ENCODE results near the gene NR5A1.

Gene NR5A1

GRCh38 chr9:124549016-124549415 lies 41.8 kb upstream of the NR5A1 start:
- no peak for TF ChIP-seq CTCF (IDR thresholded peaks at IDR 0.05; ENCODE audit: low read depth, low read length, missing control alignments)

DNA sequence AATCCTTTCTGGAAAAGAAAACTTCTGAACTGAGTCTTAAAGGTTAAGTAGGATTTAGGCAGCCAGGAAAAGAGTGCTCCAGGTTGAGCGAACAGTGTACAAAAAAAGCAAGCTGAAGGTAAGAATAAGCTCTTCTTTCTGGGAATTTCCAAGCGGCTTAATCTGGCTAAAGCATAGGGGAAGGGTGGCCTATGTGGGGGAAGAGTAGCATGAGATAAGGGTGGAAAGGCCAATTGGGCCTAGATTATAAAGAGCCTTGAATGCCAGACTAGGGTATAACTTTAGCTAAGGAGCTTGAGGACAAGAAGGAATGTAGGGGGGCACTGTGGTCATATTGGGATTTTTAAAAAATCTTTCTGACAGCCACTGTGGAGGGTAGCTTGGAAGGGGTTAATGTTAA lies 37.3 kb upstream of the NR5A1 start:
- no peak overlapping the region for H3K4me3 ChIP-seq (ENCODE audit: low read depth, low read length)
- no peak for TF ChIP-seq CTCF (IDR thresholded peaks at IDR 0.05; ENCODE audit: low read depth, low read length, missing control alignments)
- no peak for DNase-seq (ENCODE audit: low read depth)

More at GRCh38 chr9:124549016-124549415, 41.8 kb upstream of the NR5A1 start:
- H3K4me3 ChIP-seq (ENCODE audit: low read depth, low read length) = no peak overlapping the region
- no peak for DNase-seq (ENCODE audit: low read depth)

GRCh38 chr9:124541824-124542223 lies 34.6 kb upstream of the NR5A1 start:
- TF ChIP-seq CTCF (IDR thresholded peaks at IDR 0.05; ENCODE audit: low read depth, low read length, missing control alignments) = no peak
- no peak for DNase-seq (ENCODE audit: low read depth)
- no peak overlapping the region for H3K4me3 ChIP-seq (ENCODE audit: low read depth, low read length)

DNA sequence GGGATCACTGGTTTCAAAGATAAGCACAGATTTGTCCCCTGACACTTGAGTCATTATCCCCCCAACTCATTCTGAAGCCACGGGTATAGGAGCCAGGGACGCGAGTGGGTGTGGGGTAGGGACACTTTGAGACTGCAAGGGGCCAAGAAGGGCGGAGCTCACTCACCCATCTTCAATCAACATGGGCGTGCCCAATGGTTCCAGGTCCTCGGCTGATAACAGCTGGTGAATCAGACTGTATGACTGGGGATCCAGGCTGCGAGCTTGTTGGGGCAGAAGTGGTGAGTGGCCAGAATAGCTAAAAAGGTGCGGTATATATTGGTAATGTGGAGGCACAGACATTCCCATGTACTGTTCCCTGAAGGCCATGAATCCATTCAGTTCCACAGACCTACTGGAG lies 30.7 kb upstream of the NR5A1 start:
- H3K4me3 ChIP-seq (ENCODE audit: low read depth, low read length) = no peak overlapping the region
- DNase-seq (ENCODE audit: low read depth) = no peak
- no peak for TF ChIP-seq CTCF (IDR thresholded peaks at IDR 0.05; ENCODE audit: low read depth, low read length, missing control alignments)

- no peak for DNase-seq (ENCODE audit: low read depth)
- TF ChIP-seq CTCF (IDR thresholded peaks at IDR 0.05; ENCODE audit: low read depth, low read length, missing control alignments) = no peak
- H3K4me3 ChIP-seq (ENCODE audit: low read depth, low read length) = no peak overlapping the region
These were observed 28.6 kb upstream of the NR5A1 start for GRCh38 chr9:124535846-124536245.

GRCh38 chr9:124532897-124533296 lies 25.7 kb upstream of the NR5A1 start:
- TF ChIP-seq CTCF (IDR thresholded peaks at IDR 0.05; ENCODE audit: low read depth, low read length, missing control alignments) = no peak

GRCh38 chr9:124531115-124531514 lies 23.9 kb upstream of the NR5A1 start:
- no peak for TF ChIP-seq CTCF (IDR thresholded peaks at IDR 0.05; ENCODE audit: low read depth, low read length, missing control alignments)
- DNase-seq (ENCODE audit: low read depth) = no peak
- no peak overlapping the region for H3K4me3 ChIP-seq (ENCODE audit: low read depth, low read length)

More at GRCh38 chr9:124532897-124533296, 25.7 kb upstream of the NR5A1 start:
- no peak for DNase-seq (ENCODE audit: low read depth)
- no peak overlapping the region for H3K4me3 ChIP-seq (ENCODE audit: low read depth, low read length)
